ENCODE measurements around the gene SPATA16. TPM values are rescaled to one million over a fixed set of nuclear protein-coding genes. Genes with fewer than 3 reads are reported as not detected.
"Not testable (repeated sequence)": the region's sequence is repeated elsewhere in the genome, so short reads cannot be mapped to it uniquely, and the experiment has no call there.

Gene SPATA16
- total RNA-seq, 4 donors from 2014 or later, result not detected

- 54 to 68% methylated on average over 2 of the region's 2 CpGs for WGBS, 2 donors
- H3K27ac ChIP-seq, result no peak overlapping the region
- intact Hi-C loops (cut with DNase I), result no loop called here
These were observed 172.4 kb downstream of the SPATA16 start for GRCh38 chr3:172968646-172969045.

GRCh38 chr3:172965256-172965655 is 175.8 kb downstream of the SPATA16 start:
- Histone ChIP-seq H3K27me3 (no peaks in the 10 kb centered on the region), H3K4me1 (no peaks in the 10 kb centered on the region), H3K27ac (no peak overlapping the region), H3K36me3 (no peaks in the 10 kb centered on the region), H3K4me3 (no peak overlapping the region), H3K9me3 (no peaks in the 10 kb centered on the region)
- WGBS, 2 donors, result 54 to 55% methylated on average over 2 of the region's 2 CpGs
- intact Hi-C loops (cut with DNase I), result no loop called here
- no peak for TF ChIP-seq CTCF (IDR thresholded peaks at IDR 0.05)
- no peak for TF ChIP-seq POLR2A (IDR thresholded peaks at IDR 0.05)
- DNase-seq, result no peak

More at GRCh38 chr3:172968646-172969045, 172.4 kb downstream of the SPATA16 start:
- DNase-seq, result no peak
- no peaks in the 10 kb centered on the region for H3K36me3 ChIP-seq
- no peaks in the 10 kb centered on the region for H3K9me3 ChIP-seq
- no peak for TF ChIP-seq POLR2A (IDR thresholded peaks at IDR 0.05)
- TF ChIP-seq CTCF (IDR thresholded peaks at IDR 0.05), result no peak
- H3K4me3 ChIP-seq, result no peak overlapping the region
- H3K27me3 ChIP-seq, result no peaks in the 10 kb centered on the region
- no peaks in the 10 kb centered on the region for H3K4me1 ChIP-seq

- H3K36me3 ChIP-seq; intact Hi-C loops (cut with DNase I); H3K27me3 ChIP-seq; H3K9me3 ChIP-seq; H3K4me1 ChIP-seq; H3K27ac ChIP-seq; H3K4me3 ChIP-seq; DNase-seq: not testable (repeated sequence)
- WGBS, 2 donors, result 74 to 76% methylated on average over 3 of the region's 3 CpGs
These were observed 180.3 kb downstream of the SPATA16 start for GRCh38 chr3:172960626-172961182.

- TF ChIP-seq CTCF (IDR thresholded peaks at IDR 0.05), result no peak
- TF ChIP-seq POLR2A (IDR thresholded peaks at IDR 0.05), result no peak
- intact Hi-C loops (cut with DNase I), result no loop called here
- Histone ChIP-seq H3K27me3 (no peaks in the 10 kb centered on the region), H3K27ac (no peak overlapping the region), H3K9me3 (no peaks in the 10 kb centered on the region), H3K4me1 (no peaks in the 10 kb centered on the region), H3K4me3 (no peak overlapping the region), H3K36me3 (no peaks in the 10 kb centered on the region)
- DNase-seq, result no peak
- 90 to 94% methylated on average over 2 of the region's 2 CpGs for whole genome bisulfite sequencing, 2 donors
These were observed 182.5 kb downstream of the SPATA16 start for GRCh38 chr3:172958565-172958964.

GRCh38 chr3:172953571-172953970 is 187.5 kb downstream of the SPATA16 start:
- Histone ChIP-seq H3K4me1 (no peaks in the 10 kb centered on the region), H3K27ac (no peak overlapping the region), H3K36me3 (no peaks in the 10 kb centered on the region), H3K9me3 (no peaks in the 10 kb centered on the region), H3K27me3 (no peaks in the 10 kb centered on the region), H3K4me3 (no peak overlapping the region)
- TF ChIP-seq CTCF (IDR thresholded peaks at IDR 0.05) (no peak), POLR2A (IDR thresholded peaks at IDR 0.05) (no peak)
- DNase-seq, result no peak
- WGBS, 2 donors, result 60 to 68% methylated on average over 2 of the region's 2 CpGs
- intact Hi-C loops (cut with DNase I), result no loop called here

- no peaks in the 10 kb centered on the region for H3K9me3 ChIP-seq
- no peaks in the 10 kb centered on the region for H3K27me3 ChIP-seq
- TF ChIP-seq CTCF (IDR thresholded peaks at IDR 0.05) (no peak), POLR2A (IDR thresholded peaks at IDR 0.05) (no peak)
- no peak for DNase-seq
- H3K4me3 ChIP-seq, result no peak overlapping the region
- no peaks in the 10 kb centered on the region for H3K4me1 ChIP-seq
- no peaks in the 10 kb centered on the region for H3K36me3 ChIP-seq
- H3K27ac ChIP-seq, result no peak overlapping the region
- intact Hi-C loops (cut with DNase I), result no loop called here
- 30 to 61% methylated on average over 2 of the region's 2 CpGs for WGBS, 2 donors
These were observed 189.5 kb downstream of the SPATA16 start for GRCh38 chr3:172951511-172951910.
